Aorta (tissue), 5 donors: Measurements from ENCODE around the gene BCL7B. TPM values are rescaled to one million over a fixed set of nuclear protein-coding genes. Genes with fewer than 3 reads are reported as not detected.

Source experiments
- ATAC-seq: fragments of 200-7000 bp; cut with Tn5 transposase; one replicate; pipeline ENCODE4 v1.9.1; 2022; ENCODE audit warnings: moderate library complexity; ENCODE audit not compliant: low FRiP score
- DNase-seq, 2 donors: peaks; one replicate each; pipeline ENCODE4 v3.0.0-alpha.2; 2020
- H3K27ac ChIP-seq, 2 donors: one replicate each; pipeline ENCODE4 v1.5.1; 2013; ENCODE audit warnings: low read length in 2 of 2, mild to moderate bottlenecking in 2 of 2, moderate library complexity in 2 of 2, control low read depth in 1 of 2, inconsistent platforms in 1 of 2, low read depth in 1 of 2
- H3K27me3 ChIP-seq, 2 donors: one replicate each; pipeline ENCODE4 v1.6.1; 2013; ENCODE audit warnings: control low read depth in 1 of 2, low read length in 1 of 2, mild to moderate bottlenecking in 1 of 2, moderate library complexity in 1 of 2; ENCODE audit not compliant: insufficient read depth in 2 of 2, control insufficient read depth in 1 of 2
- H3K36me3 ChIP-seq, 2 donors: one replicate each; pipeline ENCODE4 v1.6.1; 2013; ENCODE audit warnings: control low read depth in 1 of 2, low read length in 1 of 2, mild to moderate bottlenecking in 1 of 2; ENCODE audit not compliant: insufficient read depth in 2 of 2, control insufficient read depth in 1 of 2
- H3K4me1 ChIP-seq, 2 donors: one replicate each; pipeline ENCODE4 v1.6.1; 2013; ENCODE audit warnings: low read length in 2 of 2, control low read depth in 1 of 2, mild to moderate bottlenecking in 1 of 2, moderate library complexity in 1 of 2; ENCODE audit not compliant: insufficient read depth in 2 of 2, control insufficient read depth in 1 of 2
- H3K4me3 ChIP-seq, 2 donors: one replicate each; pipeline ENCODE4 v1.5.1; 2013; ENCODE audit warnings: low read length in 2 of 2, control low read depth in 1 of 2, mild to moderate bottlenecking in 1 of 2
- H3K9me3 ChIP-seq: one replicate; pipeline ENCODE4 v1.6.1; 2013; ENCODE audit warnings: mild to moderate bottlenecking, low read length; ENCODE audit not compliant: control insufficient read depth
- WGBS, 2 donors: extraction: QIAGEN DNeasy Blood & Tissue Kit; methylation state at CpG; one replicate each; pipeline ENCODE4 v1.1.7; 2013; 5-methylcytosine and 5-hydroxymethylcytosine counted together
- intact Hi-C, 2 donors: fragments of 100-400 bp; cut with DNase I; formaldehyde crosslinking; loops; one replicate each; pipeline versions ENCODE4 v1.14.2 to v1.15.0; 2022
- polyA plus RNA-seq, 2 donors: library from polyadenylated mRNA; stranded (reverse); fragments of 200-250 nt; gene quantifications; one replicate each; pipeline ENCODE4 v1.2.3, GENCODE V29; 2013
- total RNA-seq, 2 donors: library from RNA; stranded (reverse); fragmentation: NEBNext Ultra II Directional; extraction: Animal tissue kit (Norgen Biotek cat#: 25700); gene quantifications; one replicate each; pipeline ENCODE4 v1.2.1, GENCODE V29; 2021
- donor health status: healthy with polysubstance abuse.
- donor health status: Bipolar disorder and iron deficiency.
- donor health status: DM: no; HTN: no; CAD: no.
- donor health status: DM: no; HTN: no; CAD: no.
- donor health status: DM: yes; HTN: yes; CAD: no.

The BCL7B gene
- total and polyA plus RNA-seq, 4 donors: 45.5 to 92.3 (median 69.5) TPM

- DNase-seq (no peak), ATAC-seq (no peak)
- Histone ChIP-seq H3K27me3 (no peaks in the 10 kb centered on the region), H3K4me3 (peak overlapping the region; percentile 88 to 100), H3K36me3 (peaks cover 0 to 1% of the 10 kb centered on the region in 2 donors), H3K27ac (peak overlapping the region; percentile 78), H3K9me3 (no peaks in the 10 kb centered on the region), H3K4me1 (peaks cover 0 to 9% of the 10 kb centered on the region in 2 donors)
- intact Hi-C loops: loop anchor here in 1 of 2 donors (5.0 kb wide), 1 partner anchor 36 kb away; the partner anchor contains the start of gene BCL7B
- WGBS, 2 donors: 0% methylated on average over 36 of the region's 36 CpGs
Observed at GRCh38 chr7:73520673-73521635, 36.5 kb downstream of the BCL7B start.

- Histone ChIP-seq H3K36me3 (peaks cover 0 to 1% of the 10 kb centered on the region in 2 donors), H3K27me3 (no peaks in the 10 kb centered on the region), H3K9me3 (no peaks in the 10 kb centered on the region), H3K4me3 (peak overlapping the region; percentile 3 to 100), H3K4me1 (peaks cover 0 to 9% of the 10 kb centered on the region in 2 donors), H3K27ac (no peak overlapping the region)
- ATAC-seq (no peak), DNase-seq (peak in 1 of 2 donors; percentile 46)
- intact Hi-C loops: loop anchor here in 1 of 2 donors (5.0 kb wide), 1 partner anchor 37 kb away; the partner anchor contains the start of gene BCL7B
- 67 to 68% methylated on average over 18 of the region's 18 CpGs for WGBS, 2 donors
Observed at GRCh38 chr7:73519867-73520672, 37.4 kb downstream of the BCL7B start.

GRCh38 chr7:73518470-73518869, 39.0 kb downstream of the BCL7B start:
- intact Hi-C loops: no loop called here
- peak in 1 of 2 donors; percentile 19 for DNase-seq
- H3K4me1 ChIP-seq: peaks cover 0 to 9% of the 10 kb centered on the region in 2 donors
- H3K9me3 ChIP-seq: no peaks in the 10 kb centered on the region
- no peak overlapping the region for H3K27ac ChIP-seq
- 70% methylated on average over 5 of the region's 5 CpGs for WGBS, 2 donors
- peaks cover 0 to 1% of the 10 kb centered on the region in 2 donors for H3K36me3 ChIP-seq
- H3K4me3 ChIP-seq: no peak overlapping the region
- H3K27me3 ChIP-seq: no peaks in the 10 kb centered on the region
- no peak for ATAC-seq

- DNase-seq: peak in 1 of 2 donors; percentile 19
- H3K9me3 ChIP-seq: no peaks in the 10 kb centered on the region
- H3K4me3 ChIP-seq: no peak overlapping the region
- no peaks in the 10 kb centered on the region for H3K27me3 ChIP-seq
- ATAC-seq: no peak
- H3K27ac ChIP-seq: no peak overlapping the region
- H3K4me1 ChIP-seq: peaks cover 0 to 11% of the 10 kb centered on the region in 2 donors
- 84 to 87% methylated on average over 6 of the region's 6 CpGs for WGBS, 2 donors
- peaks cover 0 to 1% of the 10 kb centered on the region in 2 donors for H3K36me3 ChIP-seq
- intact Hi-C loops: no loop called here
Observed at GRCh38 chr7:73517241-73517995, 40.1 kb downstream of the BCL7B start.

- DNase-seq (no peak), ATAC-seq (no peak)
- Histone ChIP-seq H3K36me3 (peaks cover 0 to 3% of the 10 kb centered on the region in 2 donors), H3K4me3 (no peak overlapping the region), H3K4me1 (peaks cover 0 to 8% of the 10 kb centered on the region in 2 donors), H3K27ac (no peak overlapping the region), H3K9me3 (no peaks in the 10 kb centered on the region), H3K27me3 (no peaks in the 10 kb centered on the region)
- intact Hi-C loops: no loop called here
- 91 to 95% methylated on average over 3 of the region's 3 CpGs for WGBS, 2 donors
Observed at GRCh38 chr7:73515178-73515577, 42.3 kb downstream of the BCL7B start.

GRCh38 chr7:73512018-73512780, 45.3 kb downstream of the BCL7B start:
- ATAC-seq (no peak), DNase-seq (peak in 1 of 2 donors; percentile 26)
- Histone ChIP-seq H3K36me3 (peaks cover 0 to 4% of the 10 kb centered on the region in 2 donors), H3K27me3 (no peaks in the 10 kb centered on the region), H3K27ac (no peak overlapping the region), H3K9me3 (no peaks in the 10 kb centered on the region), H3K4me1 (peaks cover 0 to 4% of the 10 kb centered on the region in 2 donors), H3K4me3 (no peak overlapping the region)
- intact Hi-C loops: no loop called here
- 25 to 32% methylated on average over 8 of the region's 8 CpGs for WGBS, 2 donors

- Histone ChIP-seq H3K27ac (no peak overlapping the region), H3K36me3 (peaks cover 0 to 6% of the 10 kb centered on the region in 2 donors), H3K27me3 (no peaks in the 10 kb centered on the region), H3K4me1 (peaks cover 0 to 3% of the 10 kb centered on the region in 2 donors), H3K9me3 (no peaks in the 10 kb centered on the region), H3K4me3 (no peak overlapping the region)
- 78 to 80% methylated on average over 5 of the region's 5 CpGs for WGBS, 2 donors
- no peak for ATAC-seq
- no peak for DNase-seq
- intact Hi-C loops: no loop called here
Observed at GRCh38 chr7:73509463-73509862, 48.0 kb downstream of the BCL7B start.
